NB4 (cell line): ENCODE data around the gene SLC25A21.

ENCODE experiments used
- DNase-seq: peaks from one replicate; pipeline ENCODE4 v3.0.0; 2010; ENCODE audit warnings: low read depth
- H3K4me3 ChIP-seq: one replicate; pipeline ENCODE4 v1.5.1; 2011; ENCODE audit warnings: mild to moderate bottlenecking, low read depth, low read length, moderate library complexity
- CTCF ChIP-seq: IDR thresholded peaks from one replicate; pipeline ENCODE4 v1.5.1; 2012; ENCODE audit warnings: low read depth, low read length
- MAX ChIP-seq: IDR thresholded peaks from 2 replicates; pipeline ENCODE4 v1.6.1; 2011; ENCODE audit warnings: low read depth, low read length
- MYC ChIP-seq: IDR thresholded peaks from 2 replicates; pipeline ENCODE4 v1.6.1; 2011; ENCODE audit warnings: low read depth, low read length
- POLR2A ChIP-seq: IDR thresholded peaks from 2 replicates; pipeline ENCODE4 v1.6.1; 2011; ENCODE audit warnings: mild to moderate bottlenecking; ENCODE audit not compliant: insufficient read length; ENCODE audit errors: extremely low read depth

The SLC25A21 gene

GRCh38 chr14:37063467-37064240 lies 108.8 kb downstream of the SLC25A21 start:
- TF ChIP-seq MYC (no peak), CTCF (no peak), POLR2A (no peak), MAX (no peak)
- H3K4me3 ChIP-seq = no peak overlapping the region
- peak; percentile 13 for DNase-seq

DNA sequence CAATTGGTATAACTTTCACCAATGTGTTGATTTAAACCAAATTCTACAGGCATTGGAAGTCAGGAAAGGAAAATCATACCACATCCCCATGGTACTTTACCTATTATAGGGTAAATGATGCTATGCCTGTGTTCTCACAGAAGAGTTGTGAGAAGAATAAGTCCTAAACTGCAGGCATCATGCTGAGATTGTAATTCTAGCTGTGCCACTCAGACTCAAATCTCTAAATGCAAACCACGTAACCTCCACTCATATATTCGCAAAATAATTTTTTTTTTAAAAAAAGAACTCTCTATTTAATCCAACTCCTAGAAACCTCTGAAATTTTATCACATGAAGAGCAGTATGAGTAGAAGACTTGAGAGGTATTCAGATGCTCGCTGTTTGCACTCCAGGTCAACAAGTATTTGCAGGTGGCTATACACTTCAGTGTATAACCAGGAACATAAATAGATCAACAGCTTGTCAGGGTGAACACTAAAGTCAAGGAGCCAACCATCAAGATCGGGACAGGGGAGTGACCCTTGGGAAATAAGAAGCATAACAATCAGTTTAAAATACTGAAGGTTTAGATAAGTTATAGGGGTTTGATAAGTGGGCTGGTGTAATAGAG lies 110.1 kb downstream of the SLC25A21 start:
- no peak for TF ChIP-seq CTCF
- no peak for TF ChIP-seq POLR2A
- no peak for TF ChIP-seq MAX
- no peak for TF ChIP-seq MYC
- no peak for DNase-seq
- H3K4me3 ChIP-seq = no peak overlapping the region

DNA sequence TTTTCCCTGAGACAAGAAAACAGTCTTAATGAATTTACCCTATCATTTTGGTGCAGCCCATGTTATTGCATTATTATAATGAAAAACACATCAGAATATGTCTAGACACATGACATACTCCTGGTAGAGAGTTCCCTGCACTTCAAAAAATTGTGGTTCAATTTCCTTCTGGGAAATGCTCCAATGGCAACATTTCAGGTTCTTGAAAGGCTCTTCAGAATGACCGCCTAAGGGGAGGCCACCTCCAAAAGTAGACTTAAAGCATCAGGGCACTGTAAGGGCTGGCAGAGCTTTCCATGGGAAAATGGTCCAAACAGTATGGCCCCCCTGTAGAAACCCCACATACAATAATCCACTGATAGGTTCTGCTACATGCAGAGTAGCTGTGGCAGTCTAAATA lies 110.7 kb downstream of the SLC25A21 start:
- no peak for DNase-seq
- no peak overlapping the region for H3K4me3 ChIP-seq
- no peak for TF ChIP-seq POLR2A

GRCh38 chr14:37060496-37061260 lies 111.7 kb downstream of the SLC25A21 start:
- DNase-seq = no peak
- H3K4me3 ChIP-seq = no peak overlapping the region
- TF ChIP-seq CTCF (no peak), MAX (no peak), POLR2A (no peak), MYC (no peak)

DNA sequence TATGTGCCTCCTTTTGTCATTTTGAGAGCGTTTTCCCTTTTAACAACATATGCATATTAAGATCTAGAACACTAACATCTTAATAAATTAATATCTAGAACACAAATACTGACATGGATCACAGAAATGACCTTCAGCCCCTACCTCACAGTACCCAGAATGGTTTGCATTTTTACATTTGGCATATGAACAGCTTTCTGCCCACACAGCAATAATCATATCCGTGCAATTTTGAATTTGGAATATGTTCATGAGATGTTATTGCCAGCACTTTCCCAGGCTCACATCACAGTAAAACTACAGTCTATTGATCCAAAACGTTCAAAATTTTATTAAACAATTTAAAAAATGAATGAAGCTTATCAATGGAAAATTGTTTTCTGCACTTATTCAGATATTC lies 114.6 kb downstream of the SLC25A21 start:
- DNase-seq = no peak
- no peak overlapping the region for H3K4me3 ChIP-seq
- TF ChIP-seq POLR2A = no peak
- TF ChIP-seq MAX = no peak
- TF ChIP-seq CTCF = no peak
- no peak for TF ChIP-seq MYC

GRCh38 chr14:37056473-37056872 lies 115.9 kb downstream of the SLC25A21 start:
- DNase-seq = no peak

More at GRCh38 chr14:37056473-37056872, 115.9 kb downstream of the SLC25A21 start:
- TF ChIP-seq MAX (no peak), MYC (no peak), POLR2A (no peak), CTCF (no peak)
- H3K4me3 ChIP-seq = no peak overlapping the region
